Eye (tissue), 1 donor: ENCODE measurements around the gene MED7.

Experiments
- DNase-seq: peaks from one replicate; pipeline ENCODE4 v3.0.0-alpha.2; 2015

MED7 gene

GRCh38 chr5:157162919-157163510 lies 20.4 kb upstream of the MED7 start:
- DNase-seq = no peak

DNA sequence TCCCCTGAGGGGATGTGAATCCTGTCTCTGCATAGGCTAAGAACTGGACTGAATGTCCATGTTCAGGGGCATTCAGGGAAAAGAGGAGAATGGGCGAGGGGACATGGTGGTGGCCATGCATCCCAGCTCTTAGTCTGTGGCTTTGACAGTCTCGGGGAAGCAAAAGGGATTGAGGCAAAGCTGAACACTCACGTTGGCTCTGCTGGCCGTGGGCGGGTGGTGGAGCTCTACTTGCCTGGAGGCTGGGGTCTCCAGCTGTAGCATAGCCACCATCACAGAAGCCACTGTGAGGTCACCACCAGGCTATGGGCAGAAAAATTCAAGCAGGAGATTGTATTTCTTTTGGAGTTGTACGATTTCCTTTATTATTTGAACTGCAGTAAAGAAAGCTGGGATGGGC lies 19.3 kb upstream of the MED7 start:
- DNase-seq = no peak

- no peak for DNase-seq
Observed at GRCh38 chr5:157160001-157160400, 17.3 kb upstream of the MED7 start.

DNA sequence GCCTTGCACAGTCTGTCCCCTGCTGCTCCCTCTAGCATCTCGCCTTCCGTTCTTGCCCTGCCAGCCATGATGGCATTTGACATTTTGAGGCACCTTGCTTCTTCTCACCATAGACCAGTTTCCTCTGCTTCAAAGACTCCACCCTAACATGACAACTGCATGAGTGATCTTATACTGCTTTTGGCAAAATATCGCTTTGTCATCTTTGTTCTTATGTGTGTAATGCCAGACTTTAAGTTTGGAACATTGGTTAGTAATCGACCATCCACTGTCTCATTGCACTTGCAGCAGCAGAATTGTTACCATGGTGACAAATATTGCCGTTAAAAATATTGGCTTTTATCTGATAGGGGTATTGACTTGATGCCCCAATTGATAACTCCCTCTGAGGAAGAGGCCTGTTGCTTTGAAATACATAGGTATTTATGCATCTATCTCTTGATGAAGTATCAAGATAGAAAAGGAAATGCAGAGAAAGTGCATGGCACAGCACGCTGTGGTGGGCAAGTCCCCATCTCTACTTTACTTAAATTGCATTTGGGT lies 16.6 kb upstream of the MED7 start:
- DNase-seq = no peak

DNA sequence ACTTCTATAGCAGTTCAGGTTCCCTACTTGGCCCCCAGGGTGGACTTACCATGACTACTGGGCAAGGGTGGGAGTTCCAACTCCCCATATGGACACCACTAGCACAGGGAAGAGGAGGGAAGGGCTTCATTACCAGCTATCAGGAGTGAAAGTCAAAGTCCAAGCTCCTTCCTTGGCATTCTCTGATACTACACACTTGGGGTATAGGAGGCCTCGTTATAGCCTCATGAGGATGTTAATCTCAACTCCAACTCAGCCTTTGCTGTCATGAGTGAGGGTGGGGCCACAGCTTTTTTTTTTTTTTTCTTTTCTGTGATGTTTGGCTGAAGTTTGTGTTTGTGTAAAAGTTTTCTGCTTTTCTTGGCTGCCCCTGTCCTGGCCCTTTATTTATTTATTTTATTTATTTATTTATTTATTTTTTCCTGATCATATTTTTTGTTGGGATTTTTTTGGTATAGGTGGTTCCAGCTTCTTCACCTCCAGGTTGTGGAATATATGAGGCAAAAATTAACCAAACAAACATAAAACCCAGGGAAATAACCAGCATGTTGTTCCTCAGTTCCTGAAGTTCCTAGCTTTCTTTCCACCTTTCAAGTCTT lies 14.7 kb upstream of the MED7 start:
- DNase-seq = no peak

DNA sequence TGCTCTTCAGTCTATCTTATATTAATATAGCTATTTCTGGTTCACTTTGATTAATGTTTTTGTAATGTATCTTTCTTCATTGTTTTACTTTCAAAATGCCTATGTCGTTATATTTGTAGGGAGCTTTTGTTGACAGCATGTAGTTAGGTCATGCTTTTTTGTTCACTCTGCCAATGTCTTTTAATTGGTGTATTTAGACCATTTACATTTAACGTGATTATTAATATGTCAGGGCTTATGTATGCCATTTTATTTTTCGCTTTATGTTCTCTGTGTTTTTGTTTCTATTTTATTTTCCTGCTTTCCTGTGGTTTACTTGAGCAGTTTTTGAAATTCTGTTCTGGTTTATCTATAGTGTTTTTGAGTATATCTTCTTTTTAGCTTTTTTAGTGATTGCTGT lies 12.6 kb upstream of the MED7 start:
- no peak for DNase-seq

- no peak for DNase-seq
Observed at GRCh38 chr5:157150995-157151394, 8.3 kb upstream of the MED7 start.

GRCh38 chr5:157148734-157149615 lies 6.3 kb upstream of the MED7 start:
- peak; percentile 91 for DNase-seq

DNA sequence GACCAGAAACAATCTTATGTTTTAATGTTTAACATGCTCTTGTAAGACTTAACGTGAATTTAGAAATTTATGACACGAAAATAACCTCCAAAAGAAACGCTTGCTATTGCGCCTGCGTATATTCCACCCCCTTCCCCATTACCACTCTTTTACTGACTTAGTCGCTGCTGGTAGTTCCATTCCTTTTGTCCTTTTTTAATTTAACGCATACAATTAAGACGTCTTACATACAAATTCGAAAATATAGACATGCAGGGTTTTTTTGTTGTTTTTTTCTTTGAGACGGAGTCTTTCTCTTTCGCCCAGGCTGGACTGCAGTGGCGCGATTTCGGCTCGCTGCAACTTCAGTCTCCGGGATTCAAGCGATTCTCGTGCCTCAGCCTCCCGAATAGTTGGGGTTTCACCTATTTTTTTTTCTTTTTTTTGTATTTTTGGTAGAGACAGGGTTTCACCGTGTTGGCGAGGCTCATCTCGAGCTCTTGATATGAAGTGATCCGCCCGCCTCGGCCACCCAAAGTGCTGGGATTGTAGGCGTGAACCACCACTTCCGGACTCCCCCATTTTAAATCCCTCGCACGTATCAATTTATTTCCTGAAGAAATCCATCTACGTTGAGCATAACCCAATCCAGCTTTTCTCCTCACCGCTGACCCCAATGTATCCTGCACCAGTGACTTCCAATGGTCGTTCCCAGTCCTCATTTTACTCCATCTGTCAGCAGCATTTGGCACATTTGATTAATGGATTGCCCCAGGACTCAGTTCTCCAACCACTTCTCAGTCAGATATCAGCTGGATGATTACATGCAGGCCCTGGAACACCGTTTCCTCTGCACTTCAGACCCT lies 684 bp upstream of the MED7 start:
- peak; percentile 86 for DNase-seq

DNA sequence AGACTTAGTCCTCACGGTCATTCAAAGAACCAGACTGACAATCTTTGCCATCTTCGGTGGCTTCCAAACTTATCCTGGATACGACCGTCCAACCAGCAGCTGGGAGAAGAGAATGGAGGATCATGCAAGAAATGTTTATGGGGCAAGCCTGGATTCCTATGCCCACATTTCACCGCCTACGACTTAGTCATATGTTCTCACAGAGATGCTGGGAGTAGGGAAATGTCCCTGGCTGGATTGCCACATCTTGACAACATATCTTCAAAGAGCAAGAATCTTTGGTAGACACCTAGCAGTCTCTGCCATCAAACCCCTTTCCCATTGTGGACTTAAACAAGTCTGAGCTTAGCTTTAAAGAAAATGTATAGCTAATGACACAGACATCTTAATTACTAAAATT lies 5.0 kb downstream of the MED7 start:
- no peak for DNase-seq

DNA sequence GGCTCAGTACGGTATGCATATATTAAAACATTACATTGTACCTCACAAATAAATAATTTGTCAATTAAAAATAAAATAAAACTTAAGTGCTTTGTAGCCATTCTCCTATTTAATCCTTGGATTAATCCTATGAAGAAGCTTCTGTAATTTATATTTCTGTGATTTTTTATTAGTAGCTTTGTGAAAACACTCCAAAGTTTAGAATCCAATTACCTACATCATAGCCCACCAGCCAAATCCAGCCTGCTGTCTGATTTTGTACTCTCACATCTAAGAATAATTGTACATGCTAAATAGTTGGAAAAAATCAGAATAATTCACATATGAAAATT lies 10.4 kb downstream of the MED7 start:
- DNase-seq = no peak

- DNase-seq = no peak
Observed at GRCh38 chr5:157130925-157131324, 11.7 kb downstream of the MED7 start.

GRCh38 chr5:157121709-157122108 lies 21.0 kb downstream of the MED7 start:
- DNase-seq = no peak

DNA sequence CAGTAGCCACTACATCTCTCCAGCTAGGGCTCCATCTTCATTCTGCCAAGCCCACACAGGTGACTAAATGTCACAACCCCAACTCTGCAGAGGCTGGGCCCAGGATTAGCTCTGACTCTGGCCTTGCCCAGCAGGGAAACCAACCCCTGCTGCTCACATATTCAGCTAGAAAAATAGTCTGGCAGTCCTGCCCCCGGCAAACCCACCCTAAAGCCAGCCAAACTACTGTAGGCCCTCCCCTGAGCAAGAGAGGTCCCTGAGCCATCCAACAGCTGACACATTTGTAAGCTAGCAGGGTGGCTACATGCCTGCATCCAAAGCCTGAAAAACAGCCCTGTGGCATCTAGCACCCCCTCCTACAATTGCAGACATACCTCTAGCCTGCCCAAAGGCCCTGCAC lies 22.6 kb downstream of the MED7 start:
- no peak for DNase-seq

- DNase-seq = no peak
Observed at GRCh38 chr5:157116483-157116954, 26.1 kb downstream of the MED7 start.

- no peak for DNase-seq
Observed at GRCh38 chr5:157115502-157115901, 27.2 kb downstream of the MED7 start.

DNA sequence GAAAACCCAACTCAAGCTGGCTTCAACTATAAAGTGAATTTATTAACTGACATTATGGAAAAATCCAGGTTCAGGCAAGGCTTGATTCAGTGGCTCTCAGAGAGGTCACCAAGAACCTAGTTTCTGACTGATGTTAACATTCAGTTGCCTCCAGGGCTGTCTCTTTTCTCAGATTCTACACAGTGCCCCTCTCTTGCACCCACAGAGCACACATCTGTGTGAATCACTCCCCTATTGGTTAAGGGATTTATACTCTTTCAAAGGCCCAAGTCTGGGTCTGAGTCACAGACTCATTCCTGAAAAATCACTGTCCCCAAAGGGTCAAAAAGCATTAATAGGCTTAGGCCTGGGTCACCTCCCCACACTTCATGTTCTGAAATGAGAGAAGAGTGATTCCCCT lies 27.7 kb downstream of the MED7 start:
- DNase-seq = no peak

GRCh38 chr5:157113002-157113401 lies 29.7 kb downstream of the MED7 start:
- no peak for DNase-seq

DNA sequence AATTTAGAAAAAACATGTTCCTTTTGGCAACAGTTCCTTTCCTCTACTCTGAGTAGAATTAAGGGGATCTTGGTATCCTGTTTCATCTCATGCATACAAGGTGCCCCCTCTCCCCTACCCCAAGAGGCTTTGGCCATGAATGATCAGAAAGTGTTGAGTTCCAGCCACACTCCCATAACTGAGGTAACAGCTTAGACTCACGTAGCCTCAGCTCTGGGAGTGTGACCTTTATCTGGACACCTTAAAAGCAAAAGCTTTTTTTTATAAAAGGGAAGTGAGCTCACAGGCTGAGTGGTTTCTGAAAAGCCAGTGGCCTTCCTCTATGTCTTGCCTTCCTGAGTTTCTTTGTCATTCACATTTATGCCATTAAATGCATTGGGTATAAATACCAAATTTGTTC lies 32.9 kb downstream of the MED7 start:
- no peak for DNase-seq

- DNase-seq = no peak
Observed at GRCh38 chr5:157108976-157109375, 33.7 kb downstream of the MED7 start, which contains the start of gene HAVCR2. Gene HAVCR2, minus strand, starts transcription at chr5:157109044. Its CDS starts 61 bp downstream, at chr5:157108983.

GRCh38 chr5:157107508-157107907 lies 35.2 kb downstream of the MED7 start:
- no peak for DNase-seq

GRCh38 chr5:157106630-157107461 lies 35.8 kb downstream of the MED7 start:
- DNase-seq = no peak
